ENCODE measurements around the gene NAT9.

Gene NAT9

DNA sequence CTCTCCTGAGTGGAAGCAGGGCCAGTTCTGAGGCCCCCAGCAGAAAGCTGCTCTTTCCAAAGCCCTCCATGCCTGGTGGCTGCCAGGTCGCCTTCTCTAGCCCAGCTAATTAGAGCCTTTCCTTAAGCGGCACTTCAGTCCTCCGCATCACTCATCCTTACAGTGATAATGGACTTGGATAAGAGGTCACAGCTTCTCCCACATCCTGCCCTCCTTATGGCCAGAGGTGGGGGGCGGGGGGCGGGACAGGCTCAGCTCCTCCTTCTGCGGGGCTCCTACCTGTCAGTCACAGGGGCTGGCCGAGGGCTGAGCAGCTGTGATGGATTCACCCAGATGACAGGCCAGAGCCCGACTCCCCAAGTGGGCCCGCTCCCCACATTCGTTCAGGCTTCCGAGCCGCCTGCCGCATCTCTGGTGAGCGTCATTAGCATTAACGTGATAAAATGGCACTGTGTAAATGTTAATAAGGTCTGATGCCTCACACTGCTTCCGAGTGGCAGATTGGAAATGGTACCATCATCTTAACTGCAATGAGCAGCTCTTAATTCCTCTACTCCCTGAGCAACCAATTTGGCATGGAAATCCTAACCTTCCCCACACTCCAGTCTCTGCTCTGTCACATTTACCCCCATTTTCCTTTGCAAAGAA is 42.3 kb upstream of the NAT9 start:
- no peak for DNase-seq (ENCODE audit: low read depth)
- no peak overlapping the region for H3K4me3 ChIP-seq (ENCODE audit: low read depth, low read length)
- TF ChIP-seq, protein P1, sequence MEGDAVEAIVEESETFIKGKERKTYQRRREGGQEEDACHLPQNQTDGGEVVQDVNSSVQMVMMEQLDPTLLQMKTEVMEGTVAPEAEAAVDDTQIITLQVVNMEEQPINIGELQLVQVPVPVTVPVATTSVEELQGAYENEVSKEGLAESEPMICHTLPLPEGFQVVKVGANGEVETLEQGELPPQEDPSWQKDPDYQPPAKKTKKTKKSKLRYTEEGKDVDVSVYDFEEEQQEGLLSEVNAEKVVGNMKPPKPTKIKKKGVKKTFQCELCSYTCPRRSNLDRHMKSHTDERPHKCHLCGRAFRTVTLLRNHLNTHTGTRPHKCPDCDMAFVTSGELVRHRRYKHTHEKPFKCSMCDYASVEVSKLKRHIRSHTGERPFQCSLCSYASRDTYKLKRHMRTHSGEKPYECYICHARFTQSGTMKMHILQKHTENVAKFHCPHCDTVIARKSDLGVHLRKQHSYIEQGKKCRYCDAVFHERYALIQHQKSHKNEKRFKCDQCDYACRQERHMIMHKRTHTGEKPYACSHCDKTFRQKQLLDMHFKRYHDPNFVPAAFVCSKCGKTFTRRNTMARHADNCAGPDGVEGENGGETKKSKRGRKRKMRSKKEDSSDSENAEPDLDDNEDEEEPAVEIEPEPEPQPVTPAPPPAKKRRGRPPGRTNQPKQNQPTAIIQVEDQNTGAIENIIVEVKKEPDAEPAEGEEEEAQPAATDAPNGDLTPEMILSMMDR (IDR thresholded peaks at IDR 0.05; ENCODE audit: control insufficient read depth, extremely low read depth, insufficient read depth) = no peak

DNA sequence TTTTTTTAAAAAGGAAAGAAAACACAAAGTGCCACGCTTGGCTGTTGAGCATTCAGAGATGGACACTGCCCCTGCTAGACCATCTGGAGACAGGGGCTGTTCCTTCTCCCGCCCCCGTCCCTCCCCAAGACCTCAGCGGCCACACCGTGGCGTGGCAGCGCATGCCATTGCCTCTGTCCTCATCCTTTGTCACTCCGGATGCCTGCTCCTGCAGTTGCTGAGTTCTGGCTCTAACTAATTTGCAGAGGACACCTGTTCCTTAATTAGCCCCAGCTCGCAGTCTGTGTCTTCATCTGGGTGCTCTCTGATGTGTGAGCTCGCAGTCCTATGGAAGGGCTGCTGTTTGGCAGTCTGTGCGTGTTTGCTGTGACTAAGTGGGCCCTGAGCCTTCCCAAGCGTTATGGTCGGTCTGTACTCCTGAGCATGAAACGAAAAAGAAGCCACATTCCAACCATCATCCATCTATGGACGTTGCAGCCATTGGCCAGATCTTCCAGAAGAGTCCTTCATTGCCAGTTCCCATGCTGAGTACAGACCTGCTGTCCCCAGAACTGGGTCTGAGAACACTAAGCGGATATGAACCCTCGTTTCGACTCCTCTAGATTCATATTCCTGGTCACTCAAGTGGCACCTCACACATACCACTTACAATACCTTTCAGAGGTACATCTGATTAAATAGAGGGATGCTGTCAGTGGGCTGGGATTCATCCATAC is 40.9 kb upstream of the NAT9 start:
- TF ChIP-seq, protein P1 (IDR thresholded peaks at IDR 0.05; ENCODE audit: control insufficient read depth, extremely low read depth, insufficient read depth) = no peak
- no peak for DNase-seq (ENCODE audit: low read depth)
- H3K4me3 ChIP-seq (ENCODE audit: low read depth, low read length) = no peak overlapping the region

DNA sequence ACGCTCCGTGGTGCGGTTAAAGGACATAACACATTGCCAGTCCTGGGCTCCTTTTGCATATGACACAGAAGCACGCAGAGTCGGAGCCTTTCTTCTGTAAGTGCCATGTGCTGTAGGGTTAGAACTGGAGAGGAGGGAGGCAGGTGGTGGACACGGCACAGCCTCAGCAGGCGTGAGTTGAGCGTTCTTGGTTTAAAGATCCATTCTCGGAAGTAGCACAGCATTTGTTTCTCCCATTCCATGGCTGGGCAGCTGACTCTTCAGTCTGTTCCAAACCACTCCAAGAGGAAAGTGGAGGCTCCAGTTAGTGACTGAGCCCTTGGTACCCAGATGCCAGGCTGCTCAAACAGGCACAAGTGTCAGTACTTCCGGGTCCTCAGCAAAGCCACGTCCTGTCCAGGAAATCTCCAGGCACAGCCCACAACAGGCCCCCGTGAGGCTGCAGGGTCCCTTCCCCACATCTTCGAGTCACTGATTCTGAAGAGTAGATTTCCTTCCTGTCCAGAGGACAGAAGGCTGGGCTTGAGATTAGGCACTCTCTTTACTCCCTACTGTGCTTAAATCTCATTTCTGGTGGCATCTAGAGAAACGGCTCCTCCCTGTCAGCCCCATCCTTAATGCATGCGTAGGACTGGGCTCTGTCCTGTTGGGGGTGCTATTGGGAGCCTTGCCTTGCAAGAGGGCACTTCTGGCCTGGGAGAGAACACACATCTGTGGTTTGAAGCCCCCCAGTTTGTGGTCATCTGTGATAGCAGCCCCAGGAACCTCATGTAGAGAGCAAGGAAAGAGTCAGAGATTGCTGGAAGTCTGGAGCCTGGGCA is 39.6 kb upstream of the NAT9 start:
- no peak for DNase-seq (ENCODE audit: low read depth)
- no peak overlapping the region for H3K4me3 ChIP-seq (ENCODE audit: low read depth, low read length)
- TF ChIP-seq, protein P1 (IDR thresholded peaks at IDR 0.05; ENCODE audit: control insufficient read depth, extremely low read depth, insufficient read depth) = no peak

DNA sequence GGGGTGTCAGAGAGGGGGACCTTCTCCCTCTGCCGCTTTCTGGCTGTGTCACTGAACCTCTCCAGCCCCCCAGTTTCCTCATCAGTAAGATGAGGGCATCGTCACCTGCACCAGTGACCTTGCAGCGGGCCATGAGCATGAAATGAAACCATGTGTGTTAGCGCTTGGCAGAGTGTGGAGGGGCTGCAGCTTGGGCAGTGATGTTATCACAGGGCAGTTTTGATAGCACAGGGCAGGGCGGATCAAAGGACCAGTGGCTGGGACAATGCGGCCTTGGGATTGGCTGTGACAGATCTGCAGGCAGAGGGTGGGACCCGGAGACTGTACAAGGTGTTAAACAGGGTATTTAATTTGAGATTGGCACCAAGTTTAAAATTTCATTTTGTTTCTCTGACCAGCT is 38.9 kb upstream of the NAT9 start:
- TF ChIP-seq, protein P1 (IDR thresholded peaks at IDR 0.05; ENCODE audit: control insufficient read depth, extremely low read depth, insufficient read depth) = no peak
- no peak for DNase-seq (ENCODE audit: low read depth)
- no peak overlapping the region for H3K4me3 ChIP-seq (ENCODE audit: low read depth, low read length)

DNA sequence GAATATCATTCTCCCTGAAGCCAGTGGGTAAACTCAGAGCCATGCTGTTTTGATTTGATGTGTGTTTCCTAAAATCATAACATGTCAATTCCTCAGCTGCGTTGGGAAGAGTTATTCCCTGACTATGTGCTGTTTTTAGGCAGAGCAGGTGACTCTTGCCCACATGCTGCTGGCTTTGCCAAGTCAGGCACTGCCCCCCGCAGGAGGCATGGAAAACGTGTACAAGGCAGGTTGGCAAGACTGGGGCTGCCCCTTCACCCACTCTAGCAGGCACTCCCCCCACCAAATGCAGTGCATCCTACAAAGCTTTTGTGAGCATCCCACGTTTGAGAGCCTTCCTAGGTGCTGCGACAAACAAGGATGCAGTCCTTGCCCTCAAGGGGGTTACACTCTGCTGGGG is 38.3 kb upstream of the NAT9 start:
- no peak overlapping the region for H3K4me3 ChIP-seq (ENCODE audit: low read depth, low read length)
- TF ChIP-seq, protein P1 (IDR thresholded peaks at IDR 0.05; ENCODE audit: control insufficient read depth, extremely low read depth, insufficient read depth) = no peak
- no peak for DNase-seq (ENCODE audit: low read depth)

DNA sequence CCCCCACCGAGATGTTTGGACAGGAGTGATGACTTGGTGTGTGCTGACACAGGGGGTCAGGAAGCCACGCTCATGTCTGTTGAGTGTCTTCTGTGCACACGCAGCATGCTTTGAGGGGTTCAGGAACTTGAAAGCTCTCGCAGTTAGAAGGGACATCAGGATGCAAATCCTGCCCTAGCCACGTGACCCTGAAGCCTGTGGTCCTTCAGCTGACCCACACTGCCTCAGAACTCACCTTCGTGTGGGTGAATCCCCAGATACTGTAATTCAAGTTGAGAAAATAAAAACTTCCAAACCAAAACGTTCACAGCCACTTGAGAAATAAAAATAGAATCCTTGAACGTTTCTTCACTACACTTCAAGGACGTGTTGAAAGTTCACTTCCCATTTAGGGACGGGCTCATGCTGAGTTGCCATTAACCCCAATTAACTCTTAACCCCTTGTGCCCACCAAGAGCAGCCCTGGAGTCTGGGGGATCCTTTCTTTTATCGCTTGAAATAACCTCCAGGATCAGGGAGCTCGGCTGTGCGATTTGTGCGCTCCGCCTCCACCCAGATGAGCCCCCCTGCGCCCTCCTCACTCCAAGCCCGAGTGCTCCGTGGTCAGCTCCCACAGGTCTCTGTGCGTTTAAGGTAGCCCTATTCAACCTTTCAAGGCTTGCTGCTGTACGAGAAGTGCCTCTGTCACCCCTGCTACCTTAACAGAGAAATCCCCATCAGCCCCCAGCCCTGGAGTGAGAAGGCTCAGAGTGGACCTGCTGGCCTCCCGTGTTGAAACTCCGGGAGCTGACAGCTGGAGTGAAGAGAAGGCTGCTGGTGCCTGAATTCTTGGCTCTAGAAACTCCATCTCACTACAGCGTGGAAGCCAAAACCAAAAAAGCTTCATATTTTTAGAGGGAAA is 36.2 kb upstream of the NAT9 start:
- H3K4me3 ChIP-seq (ENCODE audit: low read depth, low read length) = no peak overlapping the region
- no peak for DNase-seq (ENCODE audit: low read depth)
- TF ChIP-seq, protein P1 (IDR thresholded peaks at IDR 0.05; ENCODE audit: control insufficient read depth, extremely low read depth, insufficient read depth) = no peak

Data from LNCaP clone FGC (cell line).